Activated T-helper 1 cell treated with anti-CD3 and anti-CD28 coated beads, Interleukin-2, amount 50 U/mL, for 16 hours (primary cell): ENCODE data around the gene FAM185A.
"Not testable (repeated sequence)": the region's sequence is repeated elsewhere in the genome, so short reads cannot be mapped to it uniquely, and the experiment has no call there.

Experiments used
- DNase-seq, 2 donors: peaks; one replicate each; pipeline ENCODE4 v3.0.0-alpha.2; 2020; ENCODE audit warnings: low read depth in 1 of 2, low spot score in 1 of 2

Gene FAM185A

GRCh38 chr7:102776217-102776616 is 27.4 kb downstream of the FAM185A start:
- not testable (repeated sequence) for DNase-seq

- DNase-seq: not testable (repeated sequence)
Measured at GRCh38 chr7:102778663-102779062, 29.9 kb downstream of the FAM185A start.

- DNase-seq: not testable (repeated sequence)
Measured at GRCh38 chr7:102780926-102781325, 32.1 kb downstream of the FAM185A start.

- not testable (repeated sequence) for DNase-seq
Measured at GRCh38 chr7:102788770-102789169, 40.0 kb downstream of the FAM185A start.

- not testable (repeated sequence) for DNase-seq
Measured at GRCh38 chr7:102790364-102791100, 41.7 kb downstream of the FAM185A start.

- DNase-seq: not testable (repeated sequence)
Measured at GRCh38 chr7:102791367-102791766, 42.6 kb downstream of the FAM185A start.

GRCh38 chr7:102791831-102792230 is 43.0 kb downstream of the FAM185A start:
- not testable (repeated sequence) for DNase-seq

- not testable (repeated sequence) for DNase-seq
Measured at GRCh38 chr7:102794567-102794966, 45.8 kb downstream of the FAM185A start.

GRCh38 chr7:102795987-102796595 is 47.3 kb downstream of the FAM185A start:
- not testable (repeated sequence) for DNase-seq

GRCh38 chr7:102806613-102807012 is 57.8 kb downstream of the FAM185A start:
- DNase-seq: no peak

- no peak for DNase-seq
Measured at GRCh38 chr7:102810916-102811315, 62.1 kb downstream of the FAM185A start.

- no peak for DNase-seq
Measured at GRCh38 chr7:102811942-102812678, 63.3 kb downstream of the FAM185A start.

GRCh38 chr7:102813191-102814024 is 64.6 kb downstream of the FAM185A start:
- DNase-seq: no peak

- no peak for DNase-seq
Measured at GRCh38 chr7:102814025-102814471, 65.2 kb downstream of the FAM185A start.

GRCh38 chr7:102817616-102818573 is 69.1 kb downstream of the FAM185A start:
- DNase-seq: no peak

GRCh38 chr7:102819151-102819550 is 70.4 kb downstream of the FAM185A start:
- DNase-seq: no peak

- no peak for DNase-seq
Measured at GRCh38 chr7:102821994-102822747, 73.4 kb downstream of the FAM185A start.

- DNase-seq: no peak
Measured at GRCh38 chr7:102823390-102824119, 74.8 kb downstream of the FAM185A start.
